WTC11 (cell line): Measurements from ENCODE around the gene APH1B.

Source experiments
- OVOL2 ChIP-seq: fragments of 250-450 bp; sonication (Bioruptor Pico); IDR thresholded peaks from 2 replicates; pipeline ENCODE4 v1.9.0; 2021; ENCODE audit warnings: mild to moderate bottlenecking, borderline replicate concordance
- RELA ChIP-seq: sonication (generic); formaldehyde crosslinking; IDR thresholded peaks from 2 replicates; pipeline ENCODE4 v1.8.1; 2022; ENCODE audit warnings: missing genetic modification reagents, mild to moderate bottlenecking, borderline replicate concordance
- ZNF138 ChIP-seq: sonication (generic); formaldehyde crosslinking; conservative IDR thresholded peaks from 2 replicates; pipeline ENCODE4 v1.8.1; 2022; ENCODE audit warnings: mild to moderate bottlenecking, moderate library complexity, missing genetic modification reagents
- TF ChIP-seq, protein P1 (sequence below): fragments of 200-600 bp; IDR thresholded peaks from 2 replicates; pipeline ENCODE4 v1.8.0; 2022; ENCODE audit warnings: antibody characterized with exemption

DNA sequence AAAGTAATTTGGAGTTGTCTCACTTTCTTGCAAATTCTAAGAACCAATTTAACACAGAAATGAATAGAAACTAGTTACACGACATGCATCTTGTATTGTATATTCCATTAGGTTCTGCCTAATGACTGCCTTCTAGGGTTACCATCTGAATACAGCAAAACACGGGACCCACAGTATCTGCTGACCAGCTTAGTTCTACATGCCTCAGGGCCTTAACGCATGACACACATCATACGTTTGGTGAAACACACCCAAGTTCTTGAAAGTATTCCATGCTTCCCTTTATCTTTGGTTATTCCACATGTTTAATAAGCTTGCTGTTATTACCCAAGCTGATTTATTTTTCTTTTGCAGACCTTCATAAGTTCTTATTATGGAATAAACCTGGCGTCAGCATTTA is 27.9 kb downstream of the APH1B start:
- TF ChIP-seq, protein P1, sequence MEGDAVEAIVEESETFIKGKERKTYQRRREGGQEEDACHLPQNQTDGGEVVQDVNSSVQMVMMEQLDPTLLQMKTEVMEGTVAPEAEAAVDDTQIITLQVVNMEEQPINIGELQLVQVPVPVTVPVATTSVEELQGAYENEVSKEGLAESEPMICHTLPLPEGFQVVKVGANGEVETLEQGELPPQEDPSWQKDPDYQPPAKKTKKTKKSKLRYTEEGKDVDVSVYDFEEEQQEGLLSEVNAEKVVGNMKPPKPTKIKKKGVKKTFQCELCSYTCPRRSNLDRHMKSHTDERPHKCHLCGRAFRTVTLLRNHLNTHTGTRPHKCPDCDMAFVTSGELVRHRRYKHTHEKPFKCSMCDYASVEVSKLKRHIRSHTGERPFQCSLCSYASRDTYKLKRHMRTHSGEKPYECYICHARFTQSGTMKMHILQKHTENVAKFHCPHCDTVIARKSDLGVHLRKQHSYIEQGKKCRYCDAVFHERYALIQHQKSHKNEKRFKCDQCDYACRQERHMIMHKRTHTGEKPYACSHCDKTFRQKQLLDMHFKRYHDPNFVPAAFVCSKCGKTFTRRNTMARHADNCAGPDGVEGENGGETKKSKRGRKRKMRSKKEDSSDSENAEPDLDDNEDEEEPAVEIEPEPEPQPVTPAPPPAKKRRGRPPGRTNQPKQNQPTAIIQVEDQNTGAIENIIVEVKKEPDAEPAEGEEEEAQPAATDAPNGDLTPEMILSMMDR = no peak
- no peak for TF ChIP-seq RELA (CRISPR knock-in tag)
- no peak for TF ChIP-seq OVOL2 (CRISPR knock-in tag)
- TF ChIP-seq ZNF138 = no peak
